Stimulated activated naive CD4-positive, alpha-beta T cell treated with Interleukin-2 at 50 U/mL for 16 hours (primary cell): ENCODE data around the gene TGFBR3.

Source experiments
- DNase-seq: peaks from one replicate; lab custom pipeline; 2025; lab: John Stamatoyannopoulos, UW

The TGFBR3 gene

DNA sequence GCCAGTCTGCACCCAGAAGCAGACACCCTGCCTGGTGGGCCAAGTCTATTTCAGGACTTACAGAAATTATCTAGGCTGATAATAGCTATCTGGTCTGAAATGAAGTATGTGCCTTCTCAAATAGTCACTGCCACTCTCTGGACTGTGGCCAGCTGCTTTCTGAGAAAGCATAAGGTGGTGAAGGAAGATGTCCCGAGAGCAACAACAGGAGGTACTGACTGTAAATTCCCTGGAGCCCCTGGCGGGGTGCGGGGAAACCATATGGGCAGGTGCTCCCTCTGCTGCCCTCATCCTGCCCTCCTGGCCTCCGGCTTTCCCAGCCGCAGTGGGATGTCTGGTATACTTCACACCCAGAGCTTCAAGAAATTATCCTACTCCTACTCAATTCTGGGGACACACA is 86.8 kb downstream of the TGFBR3 start:
- no peak for DNase-seq

DNA sequence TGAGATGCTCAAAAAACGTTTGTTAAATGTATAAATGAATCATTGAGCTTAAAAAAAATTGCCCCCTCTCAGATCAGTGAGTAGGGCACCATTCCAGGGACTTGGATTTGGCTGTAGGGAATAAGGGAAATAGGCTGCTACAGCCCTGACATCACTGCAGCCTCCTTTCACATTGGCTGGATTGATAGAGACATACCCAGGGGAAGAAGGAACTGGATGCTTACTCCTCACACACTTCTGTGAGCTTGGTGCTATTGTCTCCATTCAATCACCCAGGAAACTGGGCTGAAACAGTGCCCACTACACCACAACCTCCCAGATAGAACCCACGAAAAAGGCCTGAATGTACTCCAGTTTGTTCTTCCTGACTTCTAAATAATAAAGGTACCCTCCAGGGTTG is 87.2 kb downstream of the TGFBR3 start:
- no peak for DNase-seq

DNA sequence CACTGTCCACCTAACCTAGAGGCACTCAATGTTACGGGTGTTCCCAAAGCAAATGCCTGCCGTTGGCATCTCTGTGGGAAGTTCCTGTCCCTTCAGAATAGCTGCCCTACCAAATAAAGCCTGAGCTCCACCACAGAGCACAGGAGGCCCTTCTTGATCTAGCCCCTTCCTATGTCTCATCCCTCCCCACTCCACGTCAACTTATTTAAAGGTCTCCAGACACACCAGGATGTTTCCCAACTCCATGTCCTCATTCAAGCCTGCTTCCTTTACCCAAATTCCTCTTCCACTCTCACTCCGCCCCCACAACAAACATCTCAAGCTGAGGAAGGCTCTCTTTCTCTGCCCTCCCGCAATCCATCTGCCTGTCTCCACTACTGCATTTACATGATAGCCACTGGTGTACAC is 87.7 kb downstream of the TGFBR3 start:
- no peak for DNase-seq

DNA sequence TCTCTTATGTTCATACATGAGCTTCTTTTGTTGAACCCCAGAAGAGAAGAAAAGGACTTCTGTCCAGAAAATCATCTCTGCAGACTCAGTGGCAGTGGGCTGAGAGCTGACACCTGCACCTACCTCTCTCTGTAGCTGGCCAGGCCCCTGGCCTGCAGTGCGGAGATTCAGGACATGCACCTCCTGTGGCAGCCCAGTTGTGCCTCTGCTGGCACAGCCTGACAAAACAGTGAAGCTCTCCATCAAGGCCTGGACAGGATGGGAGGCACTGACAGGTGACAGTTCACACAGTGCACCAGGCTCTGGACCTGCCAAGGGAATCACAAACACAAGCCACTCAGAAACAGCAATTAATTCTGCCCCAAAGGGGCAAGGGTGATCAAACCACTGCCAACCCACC is 88.8 kb downstream of the TGFBR3 start:
- no peak for DNase-seq

DNA sequence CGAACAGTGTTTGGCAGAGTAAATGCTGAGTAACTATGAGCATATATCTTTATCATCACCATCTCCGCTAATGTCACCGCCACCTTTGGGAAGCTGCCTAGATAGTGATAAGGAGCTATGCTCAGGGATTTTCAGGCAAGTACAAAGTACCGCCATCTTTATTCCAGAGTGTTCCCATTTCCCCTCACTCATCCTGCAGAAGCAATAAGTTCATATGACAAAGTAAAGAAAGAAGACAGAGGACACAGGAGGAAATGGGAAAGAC is 89.6 kb downstream of the TGFBR3 start:
- DNase-seq: no peak

DNA sequence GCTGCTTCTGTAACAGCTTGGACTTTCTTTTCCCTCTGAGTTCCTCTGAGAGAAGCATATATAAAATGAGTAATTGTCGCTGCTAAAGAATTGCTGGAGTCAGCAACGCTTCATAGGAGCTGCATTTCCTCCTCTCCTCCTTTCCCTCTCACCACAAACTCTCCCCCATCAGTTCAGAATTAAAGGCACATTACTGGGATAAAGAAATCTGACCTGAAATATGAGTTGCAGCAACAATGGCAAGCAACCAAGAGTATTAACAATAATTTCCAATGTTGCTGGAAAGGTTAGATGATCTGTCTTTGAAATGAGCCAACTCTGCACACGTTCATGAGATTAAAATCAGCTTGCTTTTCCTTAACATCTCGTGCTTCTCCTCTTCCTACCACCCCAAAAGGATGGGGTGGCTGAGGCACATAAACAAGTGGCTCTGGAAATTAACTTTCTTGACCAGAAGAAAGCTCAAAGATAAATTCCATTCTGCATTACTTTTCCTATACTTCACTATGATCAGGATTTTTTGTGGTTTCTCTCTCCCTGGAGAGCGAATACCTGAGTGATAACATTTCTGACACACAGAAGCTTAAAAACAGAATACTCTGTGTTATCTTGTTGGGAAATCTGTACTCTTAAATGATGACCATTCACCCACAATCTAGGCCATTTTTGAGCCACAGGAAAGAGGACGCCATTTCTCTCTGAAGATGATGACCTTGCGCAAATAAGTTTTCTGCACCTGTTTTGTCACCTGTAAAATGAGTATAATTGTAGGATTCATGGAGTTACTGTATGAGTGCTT is 90.2 kb downstream of the TGFBR3 start:
- DNase-seq: no peak

DNA sequence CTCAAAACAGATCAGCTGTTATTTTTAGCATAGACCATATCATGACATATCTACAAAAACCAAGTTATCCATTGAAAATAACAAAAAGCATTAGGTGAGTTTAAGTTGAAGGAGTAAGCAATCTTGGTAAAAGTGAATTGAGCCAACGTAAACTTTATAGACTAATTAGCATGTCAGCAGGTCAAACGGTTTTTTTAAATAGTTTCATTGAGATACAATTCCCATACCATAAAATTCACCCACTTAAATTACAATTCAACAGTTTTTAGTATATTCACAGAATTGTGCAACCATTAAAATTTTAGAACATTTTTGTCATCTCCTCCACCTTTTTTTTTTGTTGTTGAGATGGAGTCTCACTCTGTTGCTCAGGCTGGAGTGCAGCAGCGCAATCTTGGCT is 92.1 kb downstream of the TGFBR3 start:
- DNase-seq: no peak

DNA sequence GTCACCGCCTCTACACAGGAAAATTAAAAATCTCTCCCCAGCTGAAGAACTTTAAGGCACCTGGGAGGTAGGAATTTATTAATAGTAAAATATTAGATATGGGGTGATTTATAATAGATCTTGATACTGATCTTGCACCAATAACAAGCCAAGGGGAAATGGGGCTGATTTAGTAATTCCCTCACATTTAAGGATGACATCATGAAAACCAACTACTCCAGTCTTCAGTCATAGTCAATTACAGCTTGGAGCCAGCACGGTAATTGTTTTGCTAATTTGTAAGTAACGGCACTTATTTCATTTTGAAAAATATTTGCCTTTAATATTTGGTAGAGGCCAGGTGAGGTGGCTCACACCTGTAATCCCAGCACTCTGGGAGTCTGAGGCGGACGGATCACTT is 92.8 kb downstream of the TGFBR3 start:
- DNase-seq: no peak

DNA sequence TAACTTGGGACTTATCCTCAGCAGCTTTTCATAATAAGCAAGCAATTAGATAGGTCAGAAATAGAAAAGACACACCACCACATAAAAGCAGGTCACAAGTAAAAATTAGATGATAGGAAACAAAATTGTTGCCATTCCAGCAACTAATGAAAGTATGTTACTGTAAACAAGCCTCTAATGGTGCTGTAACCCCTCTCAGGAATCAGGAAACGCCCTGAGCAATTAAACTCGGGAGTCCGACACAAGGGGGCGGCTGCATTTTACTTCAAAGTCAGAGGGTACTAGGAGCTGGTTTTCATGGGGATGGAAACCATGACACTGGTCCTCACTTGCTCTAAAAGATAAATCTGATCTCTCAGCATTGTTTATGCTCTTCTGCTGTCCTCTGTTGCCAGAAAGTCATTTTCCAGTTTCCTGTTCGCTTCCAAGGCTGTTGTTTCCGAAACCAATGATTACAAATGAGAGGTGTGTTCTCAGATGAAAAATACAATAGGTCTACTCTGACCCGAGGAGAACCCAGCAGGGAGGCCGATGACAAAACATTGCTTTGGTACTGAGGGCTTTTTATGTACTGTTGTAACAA is 93.4 kb downstream of the TGFBR3 start:
- DNase-seq: no peak

DNA sequence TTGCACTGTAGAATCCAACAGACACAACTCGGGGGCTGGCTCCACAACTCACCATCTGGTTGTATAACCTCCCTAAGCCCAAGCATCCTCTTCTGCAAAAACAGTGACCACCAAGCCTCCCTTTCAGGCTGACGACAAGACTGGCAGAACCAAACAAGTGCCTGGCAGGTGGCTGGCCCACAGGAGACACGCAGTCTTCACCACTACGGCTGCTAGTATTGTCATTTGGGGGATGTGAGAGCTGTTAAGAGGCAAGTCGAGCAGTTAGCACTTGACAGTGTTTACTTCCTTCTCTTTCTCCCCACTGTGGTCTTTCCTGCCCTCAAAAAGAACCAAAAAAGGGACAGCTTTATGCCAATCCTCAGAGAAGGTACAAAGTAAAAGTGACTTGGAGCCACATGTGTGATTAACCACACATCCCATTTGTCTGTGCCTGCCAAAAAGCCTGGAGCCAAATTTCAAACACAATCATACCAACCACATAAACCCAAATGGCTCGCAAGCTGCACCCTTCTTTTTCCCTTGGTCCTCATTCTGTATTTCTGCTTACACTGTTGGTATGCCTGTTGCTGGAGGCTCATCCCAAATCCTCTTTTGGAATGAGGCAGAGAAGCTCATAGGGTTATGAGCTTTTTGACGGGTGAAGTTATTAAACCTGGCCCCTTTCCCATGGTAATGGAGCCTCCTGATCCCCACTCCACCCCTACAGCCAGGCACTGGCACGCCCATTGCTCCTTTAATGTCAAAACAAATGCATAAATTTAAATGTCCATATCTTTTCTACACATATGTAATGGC is 94.1 kb downstream of the TGFBR3 start:
- no peak for DNase-seq

DNA sequence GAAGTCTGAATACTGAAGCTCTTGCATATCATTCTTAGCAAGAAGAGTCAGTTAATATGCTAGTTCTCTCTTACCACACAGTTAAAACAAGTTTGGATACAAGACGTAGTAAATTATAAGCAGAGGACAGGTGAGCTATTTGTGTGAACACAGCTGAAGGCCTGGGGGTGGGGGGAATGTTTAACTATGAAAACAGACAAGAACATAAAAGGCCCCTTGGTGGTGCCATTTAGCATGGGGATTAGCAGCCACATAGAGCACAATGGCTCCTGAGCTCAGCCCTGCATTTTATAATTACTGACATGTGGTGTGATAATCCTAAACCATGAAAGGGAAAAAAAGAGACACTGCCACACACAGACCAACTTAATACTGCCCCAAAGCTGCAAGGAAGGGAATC is 94.8 kb downstream of the TGFBR3 start:
- no peak for DNase-seq

DNA sequence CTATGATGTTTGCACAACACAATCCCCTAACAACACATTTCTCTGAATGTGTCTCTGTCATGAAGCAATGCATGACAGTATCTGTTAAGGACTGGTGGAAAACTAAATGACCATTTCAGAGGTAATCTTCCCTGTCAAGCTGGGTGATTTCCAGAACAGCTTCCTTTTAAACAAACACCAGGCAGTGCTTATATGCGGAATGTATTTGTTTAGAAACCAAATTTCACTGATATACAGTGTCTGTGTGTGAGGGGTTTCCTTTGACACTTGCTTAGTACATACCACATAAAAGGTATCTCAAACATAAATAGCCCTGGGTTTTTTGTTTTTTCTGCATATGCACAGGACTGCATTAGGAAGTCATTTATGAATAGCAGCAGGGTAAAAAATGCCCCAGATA is 95.6 kb downstream of the TGFBR3 start:
- no peak for DNase-seq

DNA sequence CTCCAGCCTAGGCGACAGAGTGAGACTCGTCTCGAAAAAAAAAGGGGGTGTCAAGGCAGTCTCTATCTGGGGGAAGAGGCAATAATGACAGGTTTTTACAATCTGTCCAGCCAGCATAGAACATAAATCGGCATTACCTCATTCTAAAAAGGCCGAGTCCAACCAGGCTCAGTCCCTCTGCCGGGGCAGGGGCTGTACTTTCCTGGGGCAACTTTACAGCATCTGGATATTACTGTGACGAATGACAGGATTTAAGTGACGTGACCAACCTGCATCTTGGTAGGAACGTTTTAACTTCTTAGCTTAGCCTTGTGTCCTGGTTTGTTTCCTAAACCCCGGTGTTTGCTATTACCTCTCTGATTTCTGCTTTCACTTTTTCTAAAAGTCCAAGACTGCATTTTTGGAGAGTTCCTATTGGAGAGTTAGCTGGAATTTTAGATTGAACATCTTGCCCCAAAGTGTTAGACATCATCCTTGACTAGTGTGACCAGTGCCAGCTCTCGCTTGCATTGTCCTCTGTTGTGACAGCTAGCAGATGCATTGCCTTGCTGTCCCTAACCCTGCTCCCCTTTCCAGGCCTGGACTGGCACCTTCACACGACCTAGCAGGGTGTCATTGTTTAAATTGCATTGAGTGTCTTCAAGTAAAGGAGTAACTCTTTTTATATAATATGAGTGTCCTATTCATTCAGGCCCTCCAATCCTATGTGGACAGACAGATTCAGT is 96.5 kb downstream of the TGFBR3 start:
- DNase-seq: no peak

DNA sequence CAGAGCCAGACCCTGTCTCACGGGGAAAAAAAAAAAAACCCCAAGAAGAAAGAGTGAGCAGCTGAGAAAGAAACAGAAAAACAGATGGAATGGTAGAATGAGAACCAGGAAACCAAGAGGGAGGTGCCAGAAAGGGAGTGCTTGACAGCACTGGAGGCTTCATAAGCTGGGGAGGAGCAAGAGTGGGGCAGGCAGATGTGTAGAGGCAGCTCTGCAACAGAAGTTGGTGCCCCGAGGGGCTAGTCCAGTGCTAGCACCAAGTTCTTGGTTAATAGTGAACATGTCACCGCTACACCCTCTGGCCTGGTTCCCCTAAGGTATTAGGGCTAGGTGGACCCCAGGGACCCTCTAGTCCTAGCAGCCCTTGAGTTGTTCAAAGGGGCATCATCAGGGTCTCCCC is 98.0 kb downstream of the TGFBR3 start:
- DNase-seq: no peak

DNA sequence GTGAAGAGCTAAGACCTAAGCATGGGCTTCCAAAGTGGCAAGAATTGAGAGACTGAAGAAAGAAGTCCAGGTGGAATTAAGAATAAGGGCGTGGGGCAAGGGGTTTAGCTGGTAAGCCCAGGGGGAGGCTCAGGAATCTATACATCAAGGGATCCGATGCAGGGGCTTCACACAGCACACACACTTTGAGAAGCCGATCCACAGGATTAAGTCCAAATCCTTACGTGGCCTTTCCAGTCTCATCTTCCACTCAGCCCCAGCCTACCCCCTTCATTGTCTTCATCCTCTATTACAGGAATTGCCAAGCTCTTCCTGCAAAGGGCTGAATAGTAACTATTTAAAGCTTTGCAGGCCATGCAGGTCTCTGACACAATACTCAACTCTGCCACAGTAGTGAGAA is 101.3 kb downstream of the TGFBR3 start:
- DNase-seq: no peak

DNA sequence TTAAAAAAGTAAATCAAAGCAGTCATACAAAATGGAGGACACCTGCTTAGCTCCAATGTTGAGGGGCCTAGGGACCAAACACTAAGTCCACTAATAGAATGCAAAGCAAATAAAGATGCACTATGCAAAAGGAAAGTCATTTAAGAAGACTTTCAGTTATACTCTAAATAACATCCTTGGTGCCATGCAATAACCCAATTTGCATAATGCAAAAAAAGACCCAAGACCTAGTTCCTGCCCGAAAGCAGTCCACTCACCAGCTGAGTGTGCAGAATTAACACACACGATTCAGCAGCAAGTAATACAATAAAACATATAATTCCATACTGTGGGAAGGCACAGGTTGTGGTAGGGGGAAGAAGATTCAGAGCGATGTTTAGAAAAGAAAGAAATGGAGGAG is 101.8 kb downstream of the TGFBR3 start:
- DNase-seq: no peak

DNA sequence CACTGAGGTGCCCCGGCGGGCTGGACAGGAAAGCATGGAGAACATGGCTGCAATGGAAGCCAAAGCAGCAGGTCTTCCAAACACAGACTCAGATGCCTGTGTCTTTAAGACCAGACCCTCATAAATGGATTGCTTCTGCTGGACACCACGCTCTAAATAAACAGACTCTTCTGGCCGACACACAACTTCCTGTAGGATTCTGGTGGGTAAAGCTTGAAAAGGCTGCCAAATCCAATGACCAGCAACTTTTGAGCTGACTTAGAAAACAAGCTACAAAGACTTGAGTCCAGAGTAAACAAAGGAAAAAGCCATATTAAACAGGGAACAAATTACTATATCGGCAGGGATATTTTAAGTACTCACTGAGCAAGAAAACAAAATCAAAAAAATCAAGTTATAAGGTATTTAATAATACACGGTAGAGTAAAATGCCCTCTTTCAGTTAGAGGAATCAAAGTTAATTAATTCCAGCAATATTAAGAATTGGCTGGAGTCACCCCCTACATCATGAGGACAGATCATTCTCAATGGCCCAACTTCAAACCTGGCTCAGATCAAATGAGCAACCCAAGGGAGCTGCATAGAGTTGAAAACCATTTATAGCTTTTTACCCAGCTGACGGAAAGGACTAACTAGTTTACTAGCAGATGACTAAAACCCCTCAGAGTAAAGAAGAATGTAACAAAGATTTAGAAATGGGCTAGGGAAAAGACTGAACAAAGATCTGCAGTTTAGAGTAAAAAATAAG is 102.4 kb downstream of the TGFBR3 start:
- DNase-seq: no peak

DNA sequence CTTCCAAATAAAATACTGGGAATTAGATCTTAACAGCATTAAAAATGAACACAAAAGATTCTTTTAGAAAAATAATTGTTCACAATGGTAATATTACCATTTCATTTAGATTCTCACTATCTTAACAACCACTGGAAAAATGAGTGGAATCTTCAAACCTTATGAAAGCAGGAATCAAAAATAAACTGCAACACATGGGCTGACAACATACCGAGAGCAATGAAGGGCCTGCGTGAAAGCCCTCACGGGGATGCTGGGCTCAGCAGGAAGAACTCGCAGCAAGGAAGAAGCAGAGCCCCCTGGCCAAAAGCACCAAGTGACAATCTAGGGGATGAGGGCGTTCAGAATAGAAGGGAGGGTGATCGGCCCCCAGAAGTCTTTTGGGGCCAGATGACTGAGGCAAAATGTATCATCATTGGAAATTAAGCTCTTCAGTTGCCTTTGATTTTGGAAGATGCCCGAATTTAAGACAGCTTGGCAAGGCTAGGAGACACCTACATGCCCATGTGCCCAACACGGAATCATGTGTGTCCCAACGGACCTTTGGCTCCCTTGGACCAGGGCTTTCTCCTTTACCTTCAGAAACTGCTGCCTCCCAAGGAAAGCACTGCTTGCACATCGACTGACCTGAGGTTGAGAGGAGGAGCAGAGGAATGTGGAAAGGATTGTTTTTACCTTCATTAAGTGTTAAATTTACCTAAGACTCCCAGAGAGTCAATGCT is 103.9 kb downstream of the TGFBR3 start:
- DNase-seq: no peak

DNA sequence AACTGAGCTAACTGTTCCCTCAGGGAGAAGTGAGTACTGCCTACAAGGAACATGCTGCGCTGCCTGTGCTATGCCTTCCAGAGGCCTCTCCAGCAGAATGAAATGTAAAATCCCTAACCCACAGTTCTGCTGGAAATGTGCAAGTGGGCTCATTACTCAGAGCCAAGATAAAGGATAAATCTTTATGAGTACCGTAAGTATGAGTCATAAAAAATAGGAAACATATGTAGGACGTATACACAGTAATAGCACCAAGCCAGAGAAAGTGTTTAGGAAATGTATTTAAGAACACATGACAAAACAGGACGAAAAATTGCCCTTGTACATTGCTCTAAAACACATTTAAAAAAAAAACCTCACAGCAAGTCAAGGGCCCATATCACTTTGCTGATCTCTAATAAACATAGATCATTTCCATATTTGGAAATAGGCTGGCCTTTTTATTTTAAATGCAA is 104.6 kb downstream of the TGFBR3 start:
- DNase-seq: no peak

DNA sequence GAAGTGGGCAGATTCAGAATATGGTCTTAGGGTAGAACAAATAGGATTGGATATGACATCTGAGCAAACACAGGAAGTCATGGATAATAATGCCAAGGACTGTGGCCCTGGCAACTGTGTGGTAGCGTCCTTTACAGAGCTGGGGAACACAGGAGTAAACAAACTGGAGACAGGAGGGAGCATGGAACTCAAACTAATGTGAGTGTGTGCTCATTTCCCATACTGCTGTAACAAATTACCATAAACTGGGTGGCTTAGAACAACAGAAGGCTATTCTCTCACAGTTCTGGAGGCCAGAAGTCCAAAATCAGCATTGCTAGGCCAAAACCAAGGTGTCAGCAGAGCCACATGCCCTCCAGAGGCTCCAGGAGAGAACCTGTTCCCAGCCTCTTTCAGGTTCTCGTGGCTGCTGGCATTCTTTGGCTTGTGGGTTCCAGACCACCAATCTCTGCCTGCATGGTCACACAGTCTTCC is 106.4 kb downstream of the TGFBR3 start:
- DNase-seq: no peak

DNA sequence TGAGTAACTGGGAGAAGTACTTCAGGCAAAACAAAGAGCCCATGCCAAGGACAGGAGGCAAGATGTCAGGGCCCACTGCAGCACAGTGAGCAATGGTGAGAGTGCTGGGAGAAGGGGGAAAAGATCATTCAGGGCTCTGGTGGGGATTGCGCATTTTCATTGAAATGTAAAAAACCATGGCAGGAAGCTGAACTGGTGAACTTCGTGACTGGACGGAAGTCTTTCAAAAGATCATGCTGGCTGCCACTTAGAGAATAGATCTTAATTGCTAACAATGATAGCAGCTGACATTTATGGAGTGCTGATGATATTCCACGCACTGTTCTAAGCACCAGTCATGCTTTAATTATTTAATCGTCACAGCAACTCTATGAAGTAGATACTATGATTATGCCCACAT is 107.0 kb downstream of the TGFBR3 start:
- DNase-seq: no peak
